HG03457 (cell line): ENCODE measurements around the gene ZNF446.
"Not testable (repeated sequence)": the region's sequence is repeated elsewhere in the genome, so short reads cannot be mapped to it uniquely, and the experiment has no call there.

Source experiments
- ATAC-seq: cut with Tn5 transposase; IDR thresholded peaks from one replicate; pipeline ENCODE4 v1.9.1; 2021; ENCODE audit warnings: moderate number of reproducible peaks; ENCODE audit not compliant: unreplicated experiment

ZNF446 gene

GRCh38 chr19:58499021-58499927 is 23.1 kb downstream of the ZNF446 start:
- peak; percentile 57 for ATAC-seq

- no peak for ATAC-seq
Observed at GRCh38 chr19:58500242-58500641, 24.1 kb downstream of the ZNF446 start.

- not testable (repeated sequence) for ATAC-seq
Observed at GRCh38 chr19:58507602-58508223, 31.6 kb downstream of the ZNF446 start.

- no peak for ATAC-seq
Observed at GRCh38 chr19:58509731-58510083, 33.6 kb downstream of the ZNF446 start.

GRCh38 chr19:58510084-58510862 is 34.1 kb downstream of the ZNF446 start:
- no peak for ATAC-seq

GRCh38 chr19:58511353-58512208 is 35.4 kb downstream of the ZNF446 start, which contains the start of gene SLC27A5:
SLC27A5 (minus strand) TSS chr19:58511992; CDS start chr19:58511955, 37 bp downstream.
- no peak for ATAC-seq

- ATAC-seq: no peak
Observed at GRCh38 chr19:58513213-58513693, 37.1 kb downstream of the ZNF446 start.

GRCh38 chr19:58513694-58514563 is 37.8 kb downstream of the ZNF446 start:
- ATAC-seq: peak; percentile 46

- no peak for ATAC-seq
Observed at GRCh38 chr19:58514564-58515022, 38.4 kb downstream of the ZNF446 start.

- no peak for ATAC-seq
Observed at GRCh38 chr19:58515259-58515658, 39.1 kb downstream of the ZNF446 start.

GRCh38 chr19:58516246-58516836 is 40.2 kb downstream of the ZNF446 start:
- ATAC-seq: no peak

- no peak for ATAC-seq
Observed at GRCh38 chr19:58516964-58517833, 41.0 kb downstream of the ZNF446 start.

GRCh38 chr19:58518256-58519086 is 42.3 kb downstream of the ZNF446 start:
- ATAC-seq: no peak

- no peak for ATAC-seq
Observed at GRCh38 chr19:58519087-58519354, 42.9 kb downstream of the ZNF446 start.

GRCh38 chr19:58519355-58520256 is 43.5 kb downstream of the ZNF446 start, which contains the start of gene ZBTB45:
ZBTB45 (minus strand) TSS chr19:58519810; CDS start chr19:58517673, 2,137 bp downstream.
- ATAC-seq: peak; percentile 49

- ATAC-seq: no peak
Observed at GRCh38 chr19:58520257-58520599, 44.1 kb downstream of the ZNF446 start.
